ENCODE data around the gene NUDT8.

The NUDT8 gene

GRCh38 chr11:67645521-67646461 lies 16.1 kb upstream of the NUDT8 start:
- peaks cover 15% of the 10 kb centered on the region for H3K27me3 ChIP-seq (ENCODE audit: control insufficient read depth, insufficient read depth, low read length)
- H3K4me2 ChIP-seq (ENCODE audit: low read length): no peak overlapping the region
- no peaks in the 10 kb centered on the region for H3K4me1 ChIP-seq (ENCODE audit: control insufficient read depth, insufficient read depth, low read length)
- no peaks in the 10 kb centered on the region for H3K36me3 ChIP-seq (ENCODE audit: insufficient read depth, low read length)
- no peak overlapping the region for H3K4me3 ChIP-seq (ENCODE audit: low read length)
- H3K9ac ChIP-seq (ENCODE audit: low read depth, low read length): no peak overlapping the region
- no peaks in the 10 kb centered on the region for H3K9me3 ChIP-seq (replicated peaks; ENCODE audit: low read length)

- no peak overlapping the region for H3K9ac ChIP-seq (ENCODE audit: low read depth, low read length)
- no peaks in the 10 kb centered on the region for H3K36me3 ChIP-seq (ENCODE audit: insufficient read depth, low read length)
- H3K27me3 ChIP-seq (ENCODE audit: control insufficient read depth, insufficient read depth, low read length): peaks cover 20% of the 10 kb centered on the region
- no peaks in the 10 kb centered on the region for H3K9me3 ChIP-seq (replicated peaks; ENCODE audit: low read length)
- no peak overlapping the region for H3K4me3 ChIP-seq (ENCODE audit: low read length)
- H3K4me2 ChIP-seq (ENCODE audit: low read length): no peak overlapping the region
- H3K4me1 ChIP-seq (ENCODE audit: control insufficient read depth, insufficient read depth, low read length): no peaks in the 10 kb centered on the region
Observed at GRCh38 chr11:67644472-67645418, 15.0 kb upstream of the NUDT8 start.

- Histone ChIP-seq H3K4me2 (ENCODE audit: low read length) (no peak overlapping the region), H3K4me1 (ENCODE audit: control insufficient read depth, insufficient read depth, low read length) (no peaks in the 10 kb centered on the region), H3K9ac (ENCODE audit: low read depth, low read length) (no peak overlapping the region), H3K36me3 (ENCODE audit: insufficient read depth, low read length) (no peaks in the 10 kb centered on the region), H3K9me3 (replicated peaks; ENCODE audit: low read length) (no peaks in the 10 kb centered on the region), H3K4me3 (ENCODE audit: low read length) (no peak overlapping the region), H3K27me3 (ENCODE audit: control insufficient read depth, insufficient read depth, low read length) (peaks cover 24% of the 10 kb centered on the region)
Observed at GRCh38 chr11:67644042-67644441, 14.3 kb upstream of the NUDT8 start.

GRCh38 chr11:67642173-67643120 lies 12.7 kb upstream of the NUDT8 start:
- peaks cover 15% of the 10 kb centered on the region for H3K27me3 ChIP-seq (ENCODE audit: control insufficient read depth, insufficient read depth, low read length)
- H3K4me1 ChIP-seq (ENCODE audit: control insufficient read depth, insufficient read depth, low read length): no peaks in the 10 kb centered on the region
- H3K4me2 ChIP-seq (ENCODE audit: low read length): no peak overlapping the region
- H3K9ac ChIP-seq (ENCODE audit: low read depth, low read length): no peak overlapping the region
- no peaks in the 10 kb centered on the region for H3K36me3 ChIP-seq (ENCODE audit: insufficient read depth, low read length)
- H3K4me3 ChIP-seq (ENCODE audit: low read length): no peak overlapping the region
- H3K9me3 ChIP-seq (replicated peaks; ENCODE audit: low read length): no peaks in the 10 kb centered on the region

GRCh38 chr11:67641338-67642172 lies 11.8 kb upstream of the NUDT8 start:
- Histone ChIP-seq H3K9me3 (replicated peaks; ENCODE audit: low read length) (no peaks in the 10 kb centered on the region), H3K27me3 (ENCODE audit: control insufficient read depth, insufficient read depth, low read length) (peaks cover 15% of the 10 kb centered on the region), H3K36me3 (ENCODE audit: insufficient read depth, low read length) (no peaks in the 10 kb centered on the region), H3K4me1 (ENCODE audit: control insufficient read depth, insufficient read depth, low read length) (no peaks in the 10 kb centered on the region), H3K9ac (ENCODE audit: low read depth, low read length) (no peak overlapping the region), H3K4me2 (ENCODE audit: low read length) (no peak overlapping the region), H3K4me3 (ENCODE audit: low read length) (no peak overlapping the region)

GRCh38 chr11:67640758-67641337 lies 11.1 kb upstream of the NUDT8 start:
- peaks cover 15% of the 10 kb centered on the region for H3K27me3 ChIP-seq (ENCODE audit: control insufficient read depth, insufficient read depth, low read length)
- no peaks in the 10 kb centered on the region for H3K4me1 ChIP-seq (ENCODE audit: control insufficient read depth, insufficient read depth, low read length)
- H3K9me3 ChIP-seq (replicated peaks; ENCODE audit: low read length): no peaks in the 10 kb centered on the region
- H3K4me3 ChIP-seq (ENCODE audit: low read length): no peak overlapping the region
- H3K9ac ChIP-seq (ENCODE audit: low read depth, low read length): no peak overlapping the region
- H3K4me2 ChIP-seq (ENCODE audit: low read length): no peak overlapping the region
- H3K36me3 ChIP-seq (ENCODE audit: insufficient read depth, low read length): no peaks in the 10 kb centered on the region

GRCh38 chr11:67640021-67640757 lies 10.5 kb upstream of the NUDT8 start:
- H3K36me3 ChIP-seq (ENCODE audit: insufficient read depth, low read length): no peaks in the 10 kb centered on the region
- H3K9me3 ChIP-seq (replicated peaks; ENCODE audit: low read length): no peaks in the 10 kb centered on the region
- H3K9ac ChIP-seq (ENCODE audit: low read depth, low read length): no peak overlapping the region
- no peaks in the 10 kb centered on the region for H3K4me1 ChIP-seq (ENCODE audit: control insufficient read depth, insufficient read depth, low read length)
- H3K4me3 ChIP-seq (ENCODE audit: low read length): no peak overlapping the region
- H3K4me2 ChIP-seq (ENCODE audit: low read length): no peak overlapping the region
- H3K27me3 ChIP-seq (ENCODE audit: control insufficient read depth, insufficient read depth, low read length): peaks cover 15% of the 10 kb centered on the region

- Histone ChIP-seq H3K36me3 (ENCODE audit: insufficient read depth, low read length) (no peaks in the 10 kb centered on the region), H3K27me3 (ENCODE audit: control insufficient read depth, insufficient read depth, low read length) (peaks cover 17% of the 10 kb centered on the region), H3K4me2 (ENCODE audit: low read length) (no peak within 1 kb of the TSS), H3K4me3 (ENCODE audit: low read length) (no peak within 1 kb of the TSS), H3K4me1 (ENCODE audit: control insufficient read depth, insufficient read depth, low read length) (no peaks in the 10 kb centered on the region), H3K9ac (ENCODE audit: low read depth, low read length) (no peak within 1 kb of the TSS), H3K9me3 (replicated peaks; ENCODE audit: low read length) (no peaks in the 10 kb centered on the region)
Observed at GRCh38 chr11:67639438-67639859, 9.7 kb upstream of the NUDT8 start, which contains the start of gene TBX10. TBX10 (minus strand) TSS chr11:67639763; CDS start chr11:67639472, 291 bp downstream.

GRCh38 chr11:67638535-67639437 lies 9.0 kb upstream of the NUDT8 start:
- peaks cover 21% of the 10 kb centered on the region for H3K27me3 ChIP-seq (ENCODE audit: control insufficient read depth, insufficient read depth, low read length)
- H3K9me3 ChIP-seq (replicated peaks; ENCODE audit: low read length): no peaks in the 10 kb centered on the region
- H3K36me3 ChIP-seq (ENCODE audit: insufficient read depth, low read length): no peaks in the 10 kb centered on the region
- no peak overlapping the region for H3K9ac ChIP-seq (ENCODE audit: low read depth, low read length)
- H3K4me2 ChIP-seq (ENCODE audit: low read length): no peak overlapping the region
- H3K4me3 ChIP-seq (ENCODE audit: low read length): no peak overlapping the region
- no peaks in the 10 kb centered on the region for H3K4me1 ChIP-seq (ENCODE audit: control insufficient read depth, insufficient read depth, low read length)
